ENCODE data around the gene DCAF6. TPM values are rescaled to one million over a fixed set of nuclear protein-coding genes. Genes with fewer than 3 reads are reported as not detected.

The DCAF6 gene
- total and polyA plus RNA-seq, 4 donors, result 33.5 to 105 (median 71.1) TPM

- peak within 1 kb of the TSS; percentile 63 to 91 (median 72) for H3K4me3 ChIP-seq (ENCODE audit: low read depth in 1 of 3, low read length in 3 of 3)
- peak; percentile 35 for TF ChIP-seq TAF1 (conservative IDR thresholded peaks at IDR 0.05)
- TF ChIP-seq FOXA1 (IDR thresholded peaks at IDR 0.05), result peak; percentile 77
- TF ChIP-seq CTCF (IDR thresholded peaks at IDR 0.05; ENCODE audit: low read depth, low read length, missing input control), result no peak
- TF ChIP-seq REST (IDR thresholded peaks at IDR 0.05), result peak; percentile 81
- TF ChIP-seq FOXA2 (IDR thresholded peaks at IDR 0.05), result peak; percentile 88
- TF ChIP-seq HNF4A (conservative IDR thresholded peaks at IDR 0.05), result peak; percentile 85 to 89
- TF ChIP-seq ATF3 (IDR thresholded peaks at IDR 0.05), result peak; percentile 49
- peak; percentile 99 for TF ChIP-seq RXRA (IDR thresholded peaks at IDR 0.05)
- peak in 1 of 2 donors; percentile 33 for TF ChIP-seq GABPA (IDR thresholded peaks at IDR 0.05 in 1 of 2, conservative IDR thresholded peaks at IDR 0.05 in 1 of 2)
- TF ChIP-seq ZBTB33 (IDR thresholded peaks at IDR 0.05), result peak; percentile 92
- peak; percentile 49 to 91 for TF ChIP-seq JUND (IDR thresholded peaks at IDR 0.05)
- peak; percentile 95 for TF ChIP-seq SP1 (IDR thresholded peaks at IDR 0.05)
- TF ChIP-seq RAD21 (IDR thresholded peaks at IDR 0.05), result peak; percentile 62 to 68
- TF ChIP-seq YY1 (IDR thresholded peaks at IDR 0.05), result peak; percentile 97
- TF ChIP-seq MAX (IDR thresholded peaks at IDR 0.05), result peak; percentile 95
- peak; percentile 47 for TF ChIP-seq HNF4G (IDR thresholded peaks at IDR 0.05)
- TF ChIP-seq NR2F2 (IDR thresholded peaks at IDR 0.05), result peak; percentile 72
- TF ChIP-seq EGR1 (IDR thresholded peaks at IDR 0.05; ENCODE audit: low read depth in 2 of 2), result peak in 1 of 2 donors; percentile 61
Measured at GRCh38 chr1:167913895-167914496, 22.5 kb upstream of the DCAF6 start, which contains the start of gene ADCY10. TSS of gene ADCY10 (minus strand) at chr1:167914134. CDS start at chr1:167905140, 8,994 bp downstream.

More at GRCh38 chr1:167913895-167914496, 22.5 kb upstream of the DCAF6 start, which contains the start of gene ADCY10:
- 40% methylated on average over 9 of the region's 9 CpGs for WGBS
- peak within 1 kb of the TSS; percentile 77 to 97 for H3K9ac ChIP-seq (ENCODE audit: low read depth in 1 of 2, low read length in 2 of 2)
- peaks cover 7 to 47% (median 29%) of the 10 kb centered on the region in 4 donors for H3K4me1 ChIP-seq (ENCODE audit: control insufficient read depth in 4 of 4, insufficient read depth in 4 of 4, low read length in 3 of 4)
- no peaks in the 10 kb centered on the region for H3K27me3 ChIP-seq (ENCODE audit: control insufficient read depth in 4 of 4, insufficient read depth in 4 of 4, low read length in 3 of 4)
- H3K36me3 ChIP-seq (ENCODE audit: control insufficient read depth in 4 of 4, insufficient read depth in 3 of 4, low read depth in 1 of 4, low read length in 3 of 4), result peaks cover 0 to 8% (median 0%) of the 10 kb centered on the region in 4 donors
- peak; percentile 71 for DNase-seq (ENCODE audit: low spot score)
- H3K9me3 ChIP-seq (ENCODE audit: control insufficient read depth in 4 of 4, low read length in 3 of 4), result no peaks in the 10 kb centered on the region
- H3K27ac ChIP-seq (ENCODE audit: low read depth in 1 of 2, low read length in 2 of 2), result peak within 1 kb of the TSS; percentile 81 to 91
